B cell (primary cell): Measurements from ENCODE around the gene BMP6.

Source experiments
- EZH2 ChIP-seq: IDR thresholded peaks from 2 replicates; pipeline ENCODE4 v1.6.1; 2012; ENCODE audit warnings: borderline replicate concordance, low read depth, mild to moderate bottlenecking, moderate library complexity, low read length; ENCODE audit not compliant: insufficient read depth, poor library complexity, severe bottlenecking
- TF ChIP-seq, protein P1 (sequence below): fragments of 200-600 bp; IDR thresholded peaks from one replicate; pipeline ENCODE4 v1.8.0; 2022; ENCODE audit warnings: antibody characterized with exemption, mild to moderate bottlenecking

DNA sequence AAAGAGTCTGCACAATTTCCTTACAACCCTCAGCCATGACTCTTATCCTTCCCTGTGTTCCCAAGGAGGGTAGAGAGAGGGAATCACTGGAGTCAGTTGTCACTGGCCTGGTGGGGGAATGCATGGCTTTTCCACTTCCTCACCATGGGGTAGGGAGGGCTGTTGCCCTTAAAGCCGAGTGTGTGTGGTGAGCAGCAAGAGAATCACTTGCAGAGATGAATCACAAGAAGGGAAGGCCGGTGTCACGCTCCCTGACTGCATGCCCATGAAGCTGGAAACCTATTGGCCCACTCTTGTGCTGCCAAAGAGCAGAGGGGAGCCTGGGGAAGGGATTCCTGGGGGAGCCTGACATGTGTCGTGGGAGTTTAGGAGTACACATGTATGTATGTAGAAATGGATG lies 18.1 kb upstream of the BMP6 start:
- TF ChIP-seq, protein P1, sequence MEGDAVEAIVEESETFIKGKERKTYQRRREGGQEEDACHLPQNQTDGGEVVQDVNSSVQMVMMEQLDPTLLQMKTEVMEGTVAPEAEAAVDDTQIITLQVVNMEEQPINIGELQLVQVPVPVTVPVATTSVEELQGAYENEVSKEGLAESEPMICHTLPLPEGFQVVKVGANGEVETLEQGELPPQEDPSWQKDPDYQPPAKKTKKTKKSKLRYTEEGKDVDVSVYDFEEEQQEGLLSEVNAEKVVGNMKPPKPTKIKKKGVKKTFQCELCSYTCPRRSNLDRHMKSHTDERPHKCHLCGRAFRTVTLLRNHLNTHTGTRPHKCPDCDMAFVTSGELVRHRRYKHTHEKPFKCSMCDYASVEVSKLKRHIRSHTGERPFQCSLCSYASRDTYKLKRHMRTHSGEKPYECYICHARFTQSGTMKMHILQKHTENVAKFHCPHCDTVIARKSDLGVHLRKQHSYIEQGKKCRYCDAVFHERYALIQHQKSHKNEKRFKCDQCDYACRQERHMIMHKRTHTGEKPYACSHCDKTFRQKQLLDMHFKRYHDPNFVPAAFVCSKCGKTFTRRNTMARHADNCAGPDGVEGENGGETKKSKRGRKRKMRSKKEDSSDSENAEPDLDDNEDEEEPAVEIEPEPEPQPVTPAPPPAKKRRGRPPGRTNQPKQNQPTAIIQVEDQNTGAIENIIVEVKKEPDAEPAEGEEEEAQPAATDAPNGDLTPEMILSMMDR: no peak
- no peak for TF ChIP-seq EZH2
